ENCODE measurements around the gene BCAS3.

GRCh38 chr17:60823515-60823914 is 145.9 kb downstream of the BCAS3 start:
- TF ChIP-seq CTCF (conservative IDR thresholded peaks at IDR 0.05) (no peak), ZFX (IDR thresholded peaks at IDR 0.05) (no peak)

Measured in C4-2B (cell line).